RKO (cell line): ENCODE measurements around the gene TNFRSF13B.
"Not testable (repeated sequence)": the region's sequence is repeated elsewhere in the genome, so short reads cannot be mapped to it uniquely, and the experiment has no call there.

Source experiments
- DNase-seq: peaks from one replicate; pipeline ENCODE4 v3.0.0-alpha.2; 2016; ENCODE audit warnings: low spot score

Gene TNFRSF13B

DNA sequence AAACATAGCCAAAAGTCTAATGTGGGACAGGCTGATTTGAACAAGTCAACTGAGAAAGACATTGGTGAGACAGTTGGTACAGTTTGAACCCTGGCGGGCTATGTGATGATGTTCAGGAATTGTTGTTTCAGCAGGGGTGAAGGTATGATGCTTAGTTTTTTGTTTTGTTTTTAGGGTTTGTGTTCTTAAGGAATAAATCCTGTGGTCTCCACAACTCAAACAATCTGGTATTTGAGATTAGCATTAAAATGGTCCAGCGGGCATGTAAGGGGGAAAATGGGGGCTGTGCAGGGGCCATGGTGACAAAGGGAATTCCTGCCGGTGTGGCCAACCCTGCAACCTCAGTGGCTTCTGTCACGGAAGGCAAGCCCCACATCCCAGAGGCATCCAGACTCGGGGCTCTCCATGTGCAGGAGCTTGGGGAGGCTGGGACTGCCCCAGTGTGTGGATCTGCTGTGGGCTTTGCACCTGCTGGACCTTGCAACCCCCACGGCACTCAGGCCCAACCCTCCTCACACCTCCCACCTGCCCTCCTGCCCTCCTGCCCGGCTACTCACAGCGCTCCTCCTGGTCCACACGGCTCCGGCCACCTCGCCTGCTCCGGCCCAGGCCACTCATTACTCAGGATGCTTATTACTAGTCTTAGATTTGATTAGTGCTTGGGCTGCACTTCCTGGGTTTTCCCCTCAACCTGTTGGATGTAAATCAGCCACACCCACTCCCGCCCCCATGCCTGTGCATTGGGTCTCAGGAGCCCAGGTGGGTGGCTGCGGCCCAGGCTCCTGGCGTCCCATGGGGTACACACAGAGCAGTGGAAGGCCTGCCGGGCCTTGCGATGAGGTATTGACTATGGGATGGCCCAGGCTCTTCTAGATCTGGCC, at the start of gene TNFRSF13B:
TSS of gene TNFRSF13B (minus strand) at position 661 of the 881 bp plus-strand sequence. CDS start at position 618, 43 bp downstream.
- no peak for DNase-seq

GRCh38 chr17:17021194-17021863, 49.4 kb upstream of the TNFRSF13B start:
- DNase-seq, result no peak

GRCh38 chr17:17020821-17021193, 48.9 kb upstream of the TNFRSF13B start:
- no peak for DNase-seq

DNA sequence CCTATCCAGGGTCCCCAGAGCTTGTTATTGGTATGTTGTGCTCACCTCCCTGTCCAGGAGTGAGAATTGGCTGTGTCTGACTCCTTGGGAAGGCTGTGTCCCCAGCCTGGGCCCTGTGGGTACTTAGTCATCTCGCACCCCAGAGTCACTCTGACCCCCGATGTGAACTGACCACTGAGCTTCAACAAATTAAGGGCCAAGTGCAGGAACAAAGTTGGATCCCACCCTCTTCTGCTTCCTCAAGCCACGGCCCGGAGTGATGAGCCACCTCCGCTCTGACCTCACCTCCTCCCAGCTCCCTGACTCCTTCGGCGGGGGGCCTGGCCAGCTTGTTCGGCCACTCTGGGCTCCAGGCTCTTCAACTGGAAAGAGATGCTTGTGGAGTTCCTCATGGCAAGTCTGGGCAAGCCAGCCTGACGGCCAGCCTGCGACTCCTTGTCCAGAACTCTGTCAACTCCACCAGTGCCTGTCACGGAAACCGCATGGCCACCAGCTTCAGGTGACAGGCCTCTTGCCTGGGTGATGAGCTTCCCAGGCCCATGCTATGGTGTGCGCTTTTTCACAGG, 48.1 kb upstream of the TNFRSF13B start:
- DNase-seq, result no peak

DNA sequence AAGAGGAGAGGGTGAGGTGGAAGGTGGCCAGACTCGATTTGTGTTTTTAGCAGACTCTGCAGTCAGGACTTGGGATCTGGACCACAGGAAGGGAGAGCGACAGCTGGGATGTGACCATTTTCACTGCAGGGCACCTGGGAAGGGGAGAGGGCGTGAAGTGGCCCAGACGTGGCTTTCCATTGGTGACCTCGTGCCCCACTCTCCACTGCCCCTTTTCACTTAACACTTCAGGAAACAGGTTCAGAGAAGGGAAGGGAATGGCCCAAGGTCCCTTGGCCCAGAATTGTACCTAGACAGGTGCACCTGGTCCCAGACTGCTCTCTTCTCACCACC, 47.5 kb upstream of the TNFRSF13B start:
- no peak for DNase-seq

DNA sequence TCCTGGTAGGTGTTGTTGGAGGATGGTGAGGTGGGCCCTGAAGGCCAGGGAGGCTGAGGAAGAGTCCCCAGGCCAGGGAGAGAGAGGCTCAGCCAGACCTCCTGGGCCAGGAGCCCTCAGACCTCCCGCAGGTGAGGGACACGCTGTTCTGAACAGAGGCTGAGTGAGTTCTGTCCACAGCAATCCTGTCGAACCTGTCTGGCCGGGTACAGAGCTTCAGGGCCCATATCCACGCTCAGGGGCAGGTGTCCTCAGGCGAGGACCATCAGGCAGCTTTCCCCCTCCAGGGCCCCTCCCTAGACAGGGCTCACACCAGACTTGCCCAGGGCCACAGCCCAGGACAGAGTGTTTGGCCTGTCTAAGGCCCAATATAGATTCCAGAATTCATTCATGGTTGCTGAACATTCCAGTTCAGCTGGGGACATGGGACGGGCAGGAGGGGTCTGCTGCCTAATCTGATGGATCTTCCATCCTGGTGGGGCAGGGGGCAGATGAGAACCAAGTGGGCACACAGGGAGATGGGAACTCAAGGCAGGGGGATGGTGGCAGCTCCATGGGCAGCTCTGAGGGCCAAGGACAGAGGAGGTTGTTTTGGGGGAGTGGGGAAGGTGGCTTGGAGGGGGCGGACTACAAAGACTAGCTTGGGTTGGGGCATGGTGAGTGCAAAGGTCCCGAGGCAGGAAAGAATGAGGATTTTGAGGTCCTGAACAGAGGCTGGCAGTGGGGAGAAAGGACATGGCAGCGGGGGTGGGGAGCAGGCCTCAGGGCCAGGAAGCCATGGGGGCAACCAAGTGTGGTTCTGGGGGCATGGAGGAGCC, 46.9 kb upstream of the TNFRSF13B start:
- no peak for DNase-seq

DNA sequence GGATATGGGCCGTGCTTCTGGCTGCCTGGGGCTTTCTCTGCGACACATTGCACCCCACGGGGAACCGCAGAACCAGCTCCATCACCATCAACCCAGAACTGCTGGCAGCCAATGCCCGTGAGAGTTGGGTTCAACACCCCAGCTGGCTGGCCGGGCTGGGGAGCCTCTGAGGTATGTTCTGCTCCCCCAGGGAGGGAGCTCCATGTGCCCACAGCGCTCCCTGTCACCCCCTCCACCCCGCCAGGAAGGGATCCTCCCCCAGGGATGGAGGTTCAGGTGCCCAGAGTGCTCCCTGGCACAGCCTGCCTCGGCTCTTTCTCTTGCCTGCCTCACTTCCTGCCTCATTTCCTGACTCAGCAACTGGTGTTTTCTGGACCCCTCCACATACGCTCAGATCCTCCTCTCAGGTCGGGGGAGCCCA, 46.1 kb upstream of the TNFRSF13B start:
- no peak for DNase-seq

GRCh38 chr17:17017343-17018014, 45.6 kb upstream of the TNFRSF13B start:
- DNase-seq, result no peak

- not testable (repeated sequence) for DNase-seq
These were observed 44.6 kb upstream of the TNFRSF13B start for GRCh38 chr17:17016199-17017197.

DNA sequence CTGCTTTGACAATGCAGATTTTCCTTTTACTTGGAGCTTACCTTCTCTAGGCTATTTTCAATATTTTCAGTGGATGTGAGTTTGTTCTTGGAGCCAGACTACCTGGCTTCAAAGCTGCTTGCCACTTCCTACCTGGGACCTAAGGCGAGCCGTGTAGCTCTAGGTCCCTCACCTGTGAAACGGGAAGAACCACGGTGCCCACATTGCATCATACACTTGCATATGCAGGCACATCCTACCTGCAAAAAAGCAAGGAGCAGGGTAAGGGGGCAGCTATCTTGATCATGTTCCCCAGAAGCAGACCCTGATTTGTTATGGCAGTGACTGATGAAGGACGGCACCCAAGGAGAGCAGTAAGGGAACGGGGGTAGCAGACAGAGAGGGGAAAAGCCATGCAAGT, 43.3 kb upstream of the TNFRSF13B start:
- DNase-seq, result no peak

DNA sequence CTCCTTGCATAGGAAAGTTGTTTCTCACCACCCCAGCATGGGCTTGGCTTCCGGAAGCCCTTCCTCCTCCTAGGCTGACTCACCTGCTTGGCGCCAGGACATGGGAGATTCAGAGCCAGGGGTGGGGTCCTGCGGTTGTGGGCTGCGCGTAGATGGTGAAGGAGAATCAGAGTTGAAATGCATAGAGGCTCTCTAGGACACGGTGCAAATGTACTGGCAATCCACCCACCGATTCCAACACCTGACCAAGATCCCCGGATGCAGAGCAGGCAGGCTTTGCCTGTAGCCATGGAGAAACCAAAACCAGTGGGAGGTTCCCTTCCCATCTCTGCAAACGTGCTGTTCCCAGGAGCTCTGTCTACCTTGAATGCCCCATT, 42.8 kb upstream of the TNFRSF13B start:
- DNase-seq, result not testable (repeated sequence)

GRCh38 chr17:17013828-17014747, 42.2 kb upstream of the TNFRSF13B start:
- DNase-seq, result not testable (repeated sequence)

GRCh38 chr17:17011043-17011907, 39.4 kb upstream of the TNFRSF13B start:
- DNase-seq, result peak; percentile 28

- not testable (repeated sequence) for DNase-seq
These were observed 38.7 kb upstream of the TNFRSF13B start for GRCh38 chr17:17010545-17011034.

DNA sequence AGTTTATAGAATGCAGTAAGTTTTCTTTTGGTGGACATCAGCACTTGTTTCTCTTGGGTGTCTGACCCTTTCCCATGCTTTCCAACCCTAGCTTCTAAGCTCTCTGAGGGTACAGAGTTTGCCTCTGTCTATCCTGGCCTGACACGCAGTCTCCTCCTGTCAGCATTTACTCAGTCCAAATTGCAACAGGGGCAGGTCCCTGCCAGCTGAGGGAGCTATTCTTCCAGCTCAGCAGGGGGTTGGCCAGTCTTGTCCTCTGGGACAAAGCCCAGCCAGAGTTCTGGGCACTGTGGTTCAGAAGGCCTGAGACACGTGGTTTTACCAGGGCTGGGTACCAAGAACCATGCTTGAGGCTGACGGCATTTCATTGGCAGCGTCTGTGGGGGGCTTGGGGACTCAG, 38.1 kb upstream of the TNFRSF13B start:
- not testable (repeated sequence) for DNase-seq

GRCh38 chr17:17008621-17009397, 36.9 kb upstream of the TNFRSF13B start:
- not testable (repeated sequence) for DNase-seq

DNA sequence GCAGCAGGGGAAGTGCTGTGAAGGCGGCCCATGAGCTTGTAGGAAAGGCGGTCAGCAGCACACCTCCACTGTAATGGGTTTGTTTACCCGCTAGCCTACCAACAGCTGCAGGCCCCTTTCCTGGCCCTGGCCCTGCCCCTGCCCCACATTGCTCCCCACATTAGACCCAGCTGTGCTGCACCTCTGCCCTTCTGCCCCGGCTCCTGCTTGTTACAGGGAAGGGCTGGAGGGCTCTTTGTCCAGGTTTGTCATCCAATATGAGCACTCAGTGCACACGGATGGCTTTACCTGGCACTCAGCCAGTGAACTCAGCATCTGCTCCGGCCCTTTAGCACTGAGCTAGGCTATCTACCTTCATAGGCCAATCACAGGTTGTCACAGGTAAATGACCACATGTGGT, 36.0 kb upstream of the TNFRSF13B start:
- not testable (repeated sequence) for DNase-seq
